Hematopoietic multipotent progenitor cell (in vitro differentiated cells): ENCODE measurements around the gene MYO3A. TPM values are rescaled to one million over a fixed set of nuclear protein-coding genes. Genes with fewer than 3 reads are reported as not detected.

Source experiments
- DNase-seq, 3 donors: peaks; one replicate each; pipeline ENCODE4 v3.0.0-alpha.2; 2011 to 2015; ENCODE audit warnings: low read depth in 2 of 3, low spot score in 2 of 3
- total RNA-seq: library from RNA; depleted of rRNA; stranded (reverse); fragments of >200 nt; gene quantifications from one replicate; pipeline ENCODE4 v1.2.3, GENCODE V29; 2012

MYO3A gene
- total RNA-seq, 1 donor = not detected

DNA sequence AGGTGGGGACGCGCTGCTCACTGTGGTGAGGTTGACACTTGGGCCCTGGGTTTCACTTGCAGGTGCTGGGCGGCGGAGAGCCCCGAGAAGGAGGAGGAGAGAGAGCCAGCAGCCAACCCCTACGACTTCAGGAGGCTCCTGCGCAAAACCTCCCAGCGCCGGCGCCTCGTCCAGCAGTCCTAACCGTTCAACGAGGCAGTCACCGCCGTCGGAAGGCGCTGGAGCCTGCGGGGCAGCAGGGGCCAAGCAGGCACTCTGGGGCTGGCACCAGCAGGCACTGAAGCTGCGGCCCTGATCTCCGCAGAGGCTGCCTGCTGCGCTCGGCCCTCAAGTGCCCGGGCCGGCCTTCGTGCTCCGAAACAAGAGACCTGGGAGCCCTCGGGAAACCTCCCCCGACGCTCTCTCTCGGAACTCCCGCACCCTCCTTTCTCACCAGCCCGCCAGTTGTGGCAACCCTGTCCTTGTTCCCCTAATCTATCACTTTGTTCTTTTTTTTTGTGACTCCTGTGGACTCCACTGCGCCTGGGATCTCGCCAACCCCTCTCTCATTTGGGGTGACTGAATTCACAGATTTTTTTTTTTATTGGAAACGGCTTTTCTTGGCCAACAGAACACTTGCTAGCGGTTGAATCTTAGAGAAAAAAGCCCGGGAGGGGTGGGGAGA lies 277.9 kb downstream of the MYO3A start:
- no peak for DNase-seq

DNA sequence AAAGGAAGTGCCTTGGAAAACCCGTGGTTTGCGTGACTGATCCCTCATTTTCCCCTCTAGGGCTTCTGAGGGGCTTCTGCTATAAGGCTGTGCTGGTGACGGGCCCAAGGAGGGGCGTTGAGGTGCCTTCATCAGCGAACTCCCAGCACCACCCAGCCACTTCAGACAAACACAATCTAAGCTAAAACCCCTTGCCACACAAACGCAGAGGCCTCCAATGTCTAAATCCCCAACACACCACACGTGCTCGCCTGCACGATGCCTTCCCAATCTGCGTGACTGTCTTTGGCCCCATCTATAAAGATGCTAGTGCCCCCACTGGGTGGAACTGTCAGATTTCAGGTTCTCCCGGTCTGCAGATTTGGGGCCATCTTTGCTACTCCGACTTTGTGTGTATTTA lies 278.5 kb downstream of the MYO3A start:
- DNase-seq = no peak

DNA sequence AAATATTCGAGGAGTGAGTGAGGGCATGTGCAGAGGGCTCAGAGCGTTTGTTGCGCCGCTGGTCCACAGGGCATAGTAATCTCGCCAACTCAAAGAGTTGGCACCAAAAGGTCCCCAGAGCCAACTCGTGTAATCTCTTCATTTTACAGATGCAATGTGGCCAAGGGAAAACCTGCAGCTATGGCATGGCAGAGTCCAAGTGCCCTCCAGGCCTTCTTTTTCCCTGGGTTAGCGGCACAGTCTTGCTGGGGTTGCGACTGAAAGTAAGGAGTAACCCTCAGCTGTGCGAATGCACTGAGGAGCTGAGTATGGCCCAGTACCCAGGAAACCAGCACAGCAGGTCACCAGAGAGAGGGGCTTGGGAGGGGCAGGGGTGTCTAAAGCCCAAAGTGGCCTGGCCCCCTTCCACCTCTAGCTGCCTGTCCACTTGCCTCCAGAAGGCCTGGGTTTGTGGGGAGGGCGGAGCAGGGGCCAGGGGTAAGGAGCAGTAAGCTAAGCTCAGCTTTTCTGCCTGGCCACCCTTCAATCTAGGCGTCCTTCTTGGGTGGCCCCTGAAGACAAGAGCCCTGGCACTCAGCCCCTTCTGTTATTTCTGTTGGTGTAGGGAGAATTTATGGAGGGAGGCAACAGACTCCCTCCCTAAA lies 279.2 kb downstream of the MYO3A start:
- DNase-seq = no peak

DNA sequence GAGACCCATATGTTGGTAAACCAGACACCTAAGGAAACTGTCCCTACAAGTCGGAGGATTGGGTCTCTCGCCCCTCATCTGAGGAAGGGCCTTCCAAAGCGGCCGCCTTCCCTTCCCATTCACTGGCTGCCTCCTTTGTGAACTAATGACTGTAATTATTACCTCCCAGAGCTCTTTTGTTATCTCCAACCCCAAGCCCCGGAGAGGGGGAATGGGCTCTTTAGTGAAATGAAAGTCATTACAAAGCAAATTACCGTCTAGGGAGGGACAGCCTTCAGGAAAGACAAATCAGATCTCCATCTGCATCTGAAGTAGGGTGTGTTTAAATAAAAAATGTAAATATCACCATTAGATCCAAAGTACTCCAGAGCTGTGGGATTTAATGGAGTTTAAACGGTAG lies 280.0 kb downstream of the MYO3A start:
- no peak for DNase-seq

DNA sequence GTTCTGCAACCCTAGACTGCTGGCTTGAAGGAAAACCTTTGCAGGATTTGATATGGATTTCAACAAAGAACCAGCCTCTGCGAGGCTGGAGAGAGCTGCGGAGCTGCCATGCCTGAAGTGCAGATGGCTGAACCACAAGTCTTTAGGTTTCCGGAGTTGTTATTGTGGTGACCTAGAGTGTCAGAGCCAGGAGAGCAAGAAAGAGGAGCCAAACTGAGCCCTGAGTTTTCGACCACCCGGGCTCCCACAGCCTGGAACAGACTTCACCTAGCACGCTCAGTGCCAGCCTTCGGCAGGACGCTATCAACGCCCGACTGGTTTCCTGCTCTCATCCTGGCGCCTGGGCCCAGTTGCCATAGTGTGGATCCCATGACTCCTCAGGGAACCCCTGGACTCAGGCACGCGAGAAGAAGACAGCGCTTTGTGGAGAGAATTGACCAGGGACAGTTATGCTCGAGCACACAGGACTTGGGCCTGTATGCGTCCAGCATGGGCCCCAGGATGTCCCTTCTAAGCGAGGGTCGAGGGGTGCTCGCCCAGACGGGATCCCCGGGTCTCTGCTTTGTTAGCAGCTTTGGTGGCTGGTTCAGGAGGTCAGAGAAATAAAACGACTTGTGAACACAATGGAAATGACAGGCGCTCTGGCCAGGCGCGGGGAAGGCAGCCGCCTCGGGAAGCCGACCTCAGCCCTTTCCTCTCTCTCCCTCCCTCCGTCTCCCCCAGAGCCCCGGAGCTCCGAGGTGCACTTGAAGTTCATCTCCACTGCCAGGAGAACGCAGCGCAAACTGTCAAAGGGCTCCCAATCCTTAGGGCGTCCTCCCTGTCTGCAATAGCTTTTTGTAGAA lies 280.7 kb downstream of the MYO3A start:
- peak in 1 of 3 donors; percentile 18 for DNase-seq

DNA sequence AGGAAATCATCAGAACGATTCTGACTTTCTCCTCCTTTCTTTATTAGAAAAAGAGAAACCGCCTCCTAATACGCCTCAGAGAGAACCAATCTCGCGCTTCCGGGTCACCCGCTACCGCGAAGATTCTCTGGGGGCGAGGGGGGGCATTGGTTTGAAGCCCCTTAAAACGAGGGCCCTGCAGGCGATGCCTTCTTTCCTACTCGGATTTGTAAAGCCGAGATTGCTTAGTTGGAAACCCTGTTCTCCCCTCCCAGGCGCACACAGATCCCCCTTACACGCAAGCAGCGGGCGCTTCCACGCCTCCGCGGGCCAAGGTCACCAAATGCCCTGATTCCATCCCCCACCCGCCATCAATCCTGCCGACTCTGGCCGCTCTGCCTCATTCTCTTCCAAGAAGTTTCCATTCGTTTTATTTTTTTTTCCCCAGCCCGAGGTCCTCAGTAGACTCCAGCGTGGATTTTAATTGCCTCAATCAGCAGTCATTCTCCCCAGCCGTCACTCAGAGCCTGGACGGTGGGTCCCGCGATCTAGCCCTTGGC lies 281.4 kb downstream of the MYO3A start:
- DNase-seq = peak in 1 of 3 donors; percentile 3

DNA sequence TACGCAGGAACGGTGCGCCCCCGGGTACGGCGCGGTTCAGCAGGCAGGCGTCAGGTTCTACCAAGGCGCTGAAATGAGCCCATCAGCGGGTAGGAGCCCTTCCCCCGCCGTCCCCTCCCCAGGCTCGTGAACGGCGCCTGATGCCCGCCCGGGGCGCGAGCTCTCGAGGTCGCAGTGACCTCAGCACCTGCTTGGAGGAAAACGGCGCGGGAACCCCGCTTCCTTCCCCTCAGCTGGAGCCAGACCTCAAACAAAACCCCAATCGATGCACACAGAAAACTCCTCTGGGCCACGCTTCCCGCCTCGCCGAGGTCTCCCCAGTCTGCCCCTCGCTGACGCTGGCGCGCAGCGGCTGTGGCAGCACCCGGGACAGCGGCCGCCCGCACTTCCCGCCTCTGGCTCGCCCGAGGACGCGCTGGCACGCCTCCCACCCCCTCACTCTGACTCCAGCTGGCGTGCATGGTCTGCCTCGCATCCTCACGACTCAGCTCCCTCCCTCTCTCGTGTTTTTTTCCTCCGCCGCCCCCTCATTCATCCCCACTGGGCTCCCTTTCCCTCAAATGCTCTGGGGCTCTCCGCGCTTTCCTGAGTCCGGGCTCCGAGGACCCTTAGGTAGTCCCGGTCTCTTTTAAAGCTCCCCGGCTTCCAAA lies 282.0 kb downstream of the MYO3A start:
- peak in 2 of 3 donors; percentile 65 to 74 for DNase-seq

DNA sequence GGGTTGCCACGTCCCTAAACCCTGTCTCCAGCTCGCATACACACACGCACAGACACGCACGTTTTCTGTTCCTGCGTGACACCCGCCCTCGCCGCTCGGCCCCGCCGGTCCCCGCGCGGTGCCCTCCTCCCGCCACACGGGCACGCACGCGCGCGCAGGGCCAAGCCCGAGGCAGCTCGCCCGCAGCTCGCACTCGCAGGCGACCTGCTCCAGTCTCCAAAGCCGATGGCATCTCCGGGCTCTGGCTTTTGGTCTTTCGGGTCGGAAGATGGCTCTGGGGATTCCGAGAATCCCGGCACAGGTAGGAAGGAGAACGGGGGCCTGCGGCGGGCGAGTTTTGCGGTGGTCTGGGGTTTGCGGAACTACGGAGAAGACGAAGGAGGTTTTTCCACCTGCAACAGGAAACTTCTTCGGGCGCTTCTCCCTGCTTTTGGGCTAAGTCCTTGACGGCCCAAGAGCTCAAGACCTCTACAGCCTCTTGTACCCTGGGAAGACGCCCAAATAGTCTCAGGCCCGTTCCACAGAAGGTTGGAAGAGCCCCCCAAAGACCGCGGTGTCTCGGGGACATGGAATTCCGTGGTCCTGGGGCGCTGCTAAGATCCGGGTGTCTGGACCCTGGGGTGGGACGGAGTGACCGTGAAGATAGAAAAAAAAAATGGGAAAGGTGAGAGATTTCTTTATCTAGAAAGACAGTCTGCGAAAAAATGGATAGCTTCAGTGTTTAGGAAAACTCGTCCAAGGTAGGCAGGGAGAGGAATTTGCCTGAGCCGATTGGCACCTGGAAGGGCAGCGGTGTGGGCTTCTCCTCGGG lies 282.8 kb downstream of the MYO3A start, which contains the start of gene GAD2:
GAD2 (plus strand) TSS at position 190 of the 811 bp plus-strand sequence; CDS start at position 226, 36 bp downstream.
- DNase-seq = peak in 1 of 3 donors; percentile 12

DNA sequence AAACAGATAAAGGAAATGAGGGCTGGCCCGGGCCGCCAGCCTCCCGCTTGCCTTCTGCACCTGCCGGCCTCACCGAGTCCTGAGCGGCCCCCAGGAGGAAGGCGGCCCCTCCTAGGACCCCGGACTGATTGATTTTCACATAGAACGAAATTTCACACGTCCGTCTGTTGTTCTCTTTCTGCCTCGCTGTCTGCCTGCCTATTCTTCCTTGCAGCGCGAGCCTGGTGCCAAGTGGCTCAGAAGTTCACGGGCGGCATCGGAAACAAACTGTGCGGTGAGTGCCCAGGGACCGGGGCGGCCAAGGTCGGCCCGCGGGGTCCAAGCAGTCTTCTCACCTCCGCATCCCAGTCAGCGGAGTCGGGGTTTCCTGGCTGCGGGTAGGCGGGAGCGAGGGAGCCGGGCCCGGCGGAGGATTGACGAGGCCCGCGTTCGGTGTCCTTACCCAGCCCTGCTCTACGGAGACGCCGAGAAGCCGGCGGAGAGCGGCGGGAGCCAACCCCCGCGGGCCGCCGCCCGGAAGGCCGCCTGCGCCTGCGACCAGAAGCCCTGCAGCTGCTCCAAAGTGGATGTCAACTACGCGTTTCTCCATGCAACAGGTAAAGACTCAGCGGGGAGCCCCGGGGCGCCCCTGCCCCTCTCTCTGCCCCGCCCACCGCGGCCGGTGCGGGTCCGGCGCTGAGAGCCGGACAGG lies 283.5 kb downstream of the MYO3A start:
- DNase-seq = peak in 1 of 3 donors; percentile 28

DNA sequence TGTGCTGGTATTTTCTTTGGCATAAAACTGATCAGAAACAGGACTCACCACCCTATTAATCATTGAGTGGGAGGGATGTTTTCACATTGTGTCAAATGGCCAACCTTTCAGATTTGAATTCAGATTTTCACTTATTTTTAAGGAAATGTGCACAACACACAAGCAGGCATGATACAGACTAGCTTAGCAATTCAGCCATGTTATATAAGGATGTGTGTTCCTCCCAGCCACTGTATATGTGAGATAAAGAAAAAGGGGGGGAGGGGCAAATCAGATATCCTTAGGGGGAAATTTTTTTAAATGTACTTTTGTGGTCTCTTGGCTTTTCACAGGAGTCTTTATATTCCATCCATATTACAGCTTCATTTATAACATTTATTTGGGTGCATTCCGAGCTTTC lies 285.6 kb downstream of the MYO3A start:
- peak in 1 of 3 donors; percentile 1 for DNase-seq

DNA sequence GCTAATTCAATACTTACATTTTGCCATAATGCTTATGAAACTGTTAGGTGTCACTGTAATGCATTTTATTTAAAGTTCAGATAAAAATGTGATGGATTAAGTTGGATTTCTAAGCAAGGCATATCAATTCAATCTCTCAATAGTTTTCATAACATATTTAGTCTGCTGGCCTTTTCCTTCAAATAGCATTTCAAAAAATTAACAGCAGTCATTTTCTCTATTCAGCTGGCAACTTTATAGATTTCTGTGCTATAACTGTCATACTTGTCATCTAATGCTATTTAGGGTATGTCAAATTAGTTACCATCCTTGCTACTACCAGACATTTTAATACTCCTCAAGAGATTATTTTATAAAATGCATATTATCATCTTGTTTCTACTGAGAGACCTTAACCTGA lies 286.9 kb downstream of the MYO3A start:
- DNase-seq = no peak

DNA sequence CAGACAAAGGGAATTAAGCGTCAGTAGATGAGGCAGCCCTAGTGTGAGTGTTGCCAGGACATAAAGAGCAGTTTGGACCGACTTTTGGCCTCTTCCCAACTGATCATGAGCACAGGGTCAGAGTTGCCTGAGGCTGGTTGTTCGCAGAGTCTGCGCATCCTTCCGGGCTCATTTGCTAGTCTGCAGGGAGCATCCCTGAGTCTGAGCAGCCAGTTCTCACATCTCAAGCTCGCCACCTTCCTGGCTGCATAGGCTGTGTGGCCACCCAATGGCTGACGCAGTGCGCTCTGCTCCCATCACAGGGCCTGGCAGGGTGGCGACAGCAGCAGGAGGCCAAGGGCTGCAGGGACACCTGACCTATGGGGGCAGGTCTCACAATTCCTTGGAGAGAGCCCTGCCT lies 287.5 kb downstream of the MYO3A start:
- DNase-seq = no peak

DNA sequence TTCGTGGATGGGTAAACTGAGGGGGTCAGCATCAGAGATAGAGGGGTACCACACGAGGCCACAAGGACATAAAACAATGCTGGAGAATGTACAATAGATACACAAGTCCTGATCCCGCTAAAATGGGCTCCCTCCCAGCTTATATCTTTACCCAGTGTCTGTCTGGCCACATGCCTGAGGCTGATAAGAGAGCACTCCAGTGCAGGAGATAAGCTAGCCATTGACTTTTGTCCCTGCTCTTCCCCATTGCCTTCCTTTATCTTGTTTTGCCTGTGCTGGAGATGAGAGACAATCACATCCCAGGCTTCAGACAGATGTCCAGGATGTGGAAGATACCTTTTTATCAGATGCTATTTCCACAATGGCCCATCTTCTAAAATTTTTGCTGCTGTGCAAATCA lies 288.5 kb downstream of the MYO3A start:
- no peak for DNase-seq

DNA sequence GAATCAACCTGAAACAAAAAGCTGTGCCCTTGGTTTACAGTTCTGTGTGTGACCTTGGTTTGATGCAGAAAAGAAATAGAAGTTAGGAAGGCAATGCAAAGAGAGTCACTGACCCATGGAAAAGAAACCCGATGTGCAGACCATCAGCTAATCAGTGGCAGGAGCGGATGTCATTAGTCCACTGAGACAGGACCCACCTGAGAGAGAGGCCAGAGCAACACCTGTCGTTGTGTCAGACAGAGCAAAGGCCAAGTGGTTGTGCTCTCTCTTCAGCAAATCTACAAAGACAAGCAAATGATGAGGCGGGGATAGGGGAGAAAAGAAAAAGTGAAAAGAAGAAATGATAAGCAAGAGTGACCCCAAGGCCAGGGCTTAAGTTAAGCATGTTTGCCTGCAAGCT lies 291.3 kb downstream of the MYO3A start:
- no peak for DNase-seq

DNA sequence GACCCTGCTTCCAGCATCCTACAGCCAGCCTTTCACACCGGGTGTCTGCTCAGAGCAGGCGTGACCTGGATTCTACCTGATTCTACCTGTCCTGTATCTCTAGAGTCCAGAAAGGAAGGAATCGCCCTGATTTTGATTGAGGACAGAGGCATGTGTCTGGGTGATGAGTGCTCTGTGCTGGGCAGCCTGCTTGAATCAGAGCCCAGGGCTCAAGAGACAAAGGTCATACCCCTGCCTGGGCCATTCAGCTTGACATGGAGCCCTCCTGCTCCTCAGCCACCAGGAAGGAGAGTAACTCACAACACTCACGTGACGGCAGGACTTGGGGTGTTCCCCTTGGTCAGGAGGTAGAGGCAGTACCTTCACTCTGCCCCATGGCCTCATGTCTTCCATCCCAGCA lies 293.8 kb downstream of the MYO3A start:
- DNase-seq = no peak

DNA sequence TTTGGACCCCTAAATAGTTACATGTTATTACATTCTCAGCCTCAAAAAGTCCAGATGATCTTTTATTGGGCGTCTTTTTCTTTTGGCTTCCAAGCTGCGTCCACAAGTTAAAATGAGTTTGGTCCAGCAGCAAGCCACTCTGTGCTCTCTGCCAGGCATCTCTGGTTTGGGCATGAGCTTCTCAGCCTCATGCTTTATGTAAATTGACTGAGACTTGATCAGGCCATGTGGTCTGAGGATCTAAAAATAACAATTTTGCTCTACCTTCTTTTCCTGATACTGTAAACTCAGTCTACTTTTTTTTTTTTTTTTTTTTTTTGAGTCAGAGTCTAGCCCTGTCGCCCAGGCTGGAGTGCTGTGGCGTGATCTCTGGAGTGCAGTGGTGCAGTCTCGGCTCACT lies 298.1 kb downstream of the MYO3A start:
- no peak for DNase-seq

DNA sequence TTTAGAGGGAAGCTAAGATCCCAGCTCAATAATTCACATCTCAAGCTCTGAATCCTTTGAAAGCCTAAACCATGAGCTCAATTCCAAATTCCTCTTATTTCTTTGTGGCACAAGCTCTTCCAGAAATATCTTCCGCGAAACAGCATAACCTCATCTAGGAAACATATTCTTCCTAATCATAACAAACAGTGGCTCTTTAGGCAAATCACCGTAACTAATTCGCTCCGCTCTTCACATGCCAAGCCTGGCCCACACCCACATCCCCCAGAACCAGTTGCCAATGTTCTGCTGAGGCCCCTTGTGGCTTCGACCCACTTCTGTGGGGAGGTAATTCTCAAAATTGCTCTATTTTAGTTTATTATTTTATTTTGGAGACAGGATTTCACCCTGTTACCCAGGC lies 301.7 kb downstream of the MYO3A start:
- no peak for DNase-seq

DNA sequence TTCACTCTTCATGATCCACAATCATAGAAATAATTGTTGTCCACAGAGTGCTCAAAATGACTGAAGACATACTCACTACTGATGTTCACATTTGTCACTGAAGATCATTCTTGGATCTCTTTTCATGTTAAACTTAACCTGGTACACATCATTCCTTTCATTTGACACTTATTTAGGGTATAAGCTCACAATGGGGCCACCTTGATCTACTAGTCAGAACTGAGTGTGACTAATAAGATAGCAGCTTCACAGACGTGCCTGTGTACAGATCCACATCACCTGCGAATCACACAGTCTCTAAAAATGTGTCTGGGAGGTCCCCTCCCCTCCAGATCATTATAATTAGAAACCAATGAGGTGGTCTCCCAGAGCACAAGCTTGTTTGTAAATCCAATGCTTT lies 304.3 kb downstream of the MYO3A start:
- no peak for DNase-seq

DNA sequence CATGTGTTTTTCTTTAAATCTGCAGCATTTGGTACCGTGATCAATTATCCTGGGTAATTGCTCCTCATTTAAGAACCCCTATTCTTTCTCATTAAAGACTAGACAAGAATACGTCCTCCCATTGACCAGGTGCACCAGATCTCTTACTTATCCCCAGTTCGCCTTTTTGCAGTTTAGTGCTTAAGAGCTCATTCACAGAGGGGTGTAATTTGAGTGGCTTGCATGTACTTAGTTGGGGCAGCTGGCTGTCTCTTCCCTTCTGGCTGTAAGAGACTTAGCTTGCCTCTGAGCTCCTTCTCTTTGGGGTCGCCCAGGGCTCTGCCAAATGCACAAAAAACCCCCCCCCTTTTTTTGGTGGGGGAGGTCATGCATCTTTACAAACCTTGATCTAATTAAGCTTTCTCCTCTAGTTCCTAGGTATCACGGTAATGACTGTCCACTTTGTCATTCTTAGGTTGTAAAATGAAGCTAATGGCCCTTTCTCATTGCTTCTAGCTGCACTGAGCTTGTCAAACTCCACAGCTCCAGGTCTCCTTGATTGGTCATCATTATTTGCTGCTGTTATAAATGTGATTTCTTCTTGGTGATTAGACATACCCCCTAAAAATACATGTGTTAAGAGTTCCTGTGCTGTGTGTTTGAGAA lies 308.8 kb downstream of the MYO3A start:
- DNase-seq = no peak
